HCT116 (cell line): Measurements from ENCODE around the gene MIA3. TPM values are rescaled to one million over a fixed set of nuclear protein-coding genes. Genes with fewer than 3 reads are reported as not detected.

Source experiments
- ATAC-seq: fragments of 200-7000 bp; cut with Tn5 transposase; 2 replicates; pipeline ENCODE4 v1.9.1; 2020; ENCODE audit warnings: mild to moderate bottlenecking, moderate library complexity
- BruUV-seq: library from RNA; stranded (reverse); fragments of 400-500 nt; replicated peaks from 2 replicates; lab custom pipeline; 2021; lab: Mats Ljungman, UMichigan
- CTCF ChIA-PET: fragments of 300-600 bp; sonication (Branson Sonifier 250); formaldehyde crosslinking; loops from one replicate; lab custom pipeline; 2021; ENCODE audit warnings: antibody characterized with exemption; lab: Charles Lee
- POLR2A ChIA-PET: fragments of 300-600, 350-600 bp; sonication (Branson Sonifier 250); formaldehyde crosslinking; loops from one replicate; lab custom pipeline; 2021; ENCODE audit warnings: antibody characterized with exemption; lab: Charles Lee
- RAD21 ChIA-PET, 2 experiments: fragments of 300-600 bp; sonication (Branson Sonifier 250); formaldehyde crosslinking; loops; one replicate each; lab custom pipeline; 2023; ENCODE audit warnings: low total read pairs in 2 of 2; ENCODE audit not compliant: uncharacterized antibody in 2 of 2, unreplicated experiment in 2 of 2, low non-redundant PET in 1 of 2; lab: Charles Lee
- DNase-seq: peaks from one replicate; pipeline ENCODE4 v3.0.0-alpha.2; 2010; ENCODE audit warnings: low read depth, low spot score
- H2AFZ ChIP-seq: fragments of 200-600 bp; shearing (Covaris generic), sonication (generic); 2 replicates; pipeline ENCODE4 v1.6.1; 2017; ENCODE audit warnings: low read depth, mixed run types, mixed read lengths, antibody characterized with exemption, low read length; ENCODE audit not compliant: poor library complexity, severe bottlenecking
- H3K27ac ChIP-seq: 2 replicates; pipeline ENCODE4 v1.5.1; 2012; ENCODE audit warnings: low read depth, low read length
- H3K27me3 ChIP-seq: fragments of 200-600 bp; sonication (generic); 2 replicates; pipeline ENCODE4 v1.6.1; 2016; ENCODE audit warnings: mixed run types, low read length, mixed read lengths; ENCODE audit not compliant: insufficient read depth
- H3K36me3 ChIP-seq, 2 experiments: fragments of 200-500 bp in 1 of 2; fragments of 200-600 bp in 1 of 2; sonication (Bioruptor generic) in 1 of 2; sonication (generic) in 1 of 2; 2 replicates each; pipeline versions ENCODE4 v1.5.1 to v1.6.1; 2014 to 2016; ENCODE audit warnings: low read length in 2 of 2, inconsistent platforms in 1 of 2, mixed read lengths in 1 of 2, mixed run types in 1 of 2; ENCODE audit not compliant: insufficient read depth in 2 of 2, control insufficient read depth in 1 of 2
- H3K4me1 ChIP-seq, 2 experiments: fragments of 200-600 bp in 1 of 2; sonication (generic) in 1 of 2; 2 replicates each; pipeline versions ENCODE4 v1.5.1 to v1.6.1; 2012 to 2017; ENCODE audit warnings: low read length in 2 of 2, inconsistent platforms in 1 of 2, mild to moderate bottlenecking in 1 of 2, mixed read lengths in 1 of 2, mixed run types in 1 of 2, moderate library complexity in 1 of 2; ENCODE audit not compliant: insufficient read depth in 2 of 2, control insufficient read depth in 1 of 2
- H3K4me2 ChIP-seq: fragments of 200-600 bp; sonication (generic); 2 replicates; pipeline ENCODE4 v1.6.1; 2017; ENCODE audit warnings: mixed run types, low read length, mixed read lengths
- H3K4me3 ChIP-seq, 2 experiments: fragments of 200-600 bp in 1 of 2; sonication (generic) in 1 of 2; replicated peaks in 1 of 2; 2 replicates each; pipeline ENCODE4 v1.5.1; 2011 to 2016; ENCODE audit warnings: low read length in 2 of 2, control low read depth in 1 of 2, low read depth in 1 of 2, mild to moderate bottlenecking in 1 of 2, mixed read lengths in 1 of 2, mixed run types in 1 of 2
- H3K79me2 ChIP-seq: fragments of 200-600 bp; sonication (generic); 2 replicates; pipeline ENCODE4 v1.6.1; 2017; ENCODE audit warnings: mild to moderate bottlenecking, mixed run types, low read length, moderate library complexity, mixed read lengths; ENCODE audit not compliant: insufficient read depth
- H3K9ac ChIP-seq: fragments of 200-600 bp; sonication (generic); 2 replicates; pipeline ENCODE4 v1.6.1; 2016; ENCODE audit warnings: low read length, mixed read lengths
- H3K9me2 ChIP-seq: fragments of 200-600 bp; sonication (generic), shearing (Covaris generic); 2 replicates; pipeline ENCODE4 v1.6.1; 2017; ENCODE audit warnings: mixed run types, mild to moderate bottlenecking, moderate library complexity; ENCODE audit not compliant: insufficient read depth
- H3K9me3 ChIP-seq, 2 experiments: fragments of 200-500 bp in 1 of 2; fragments of 200-600 bp in 1 of 2; sonication (Bioruptor generic) in 1 of 2; sonication (generic) in 1 of 2; 2 replicates each; pipeline ENCODE4 v1.6.1; 2014 to 2017; ENCODE audit warnings: low read length in 2 of 2, mixed read lengths in 2 of 2, inconsistent platforms in 1 of 2, low read depth in 1 of 2, mild to moderate bottlenecking in 1 of 2, mixed run types in 1 of 2, moderate library complexity in 1 of 2; ENCODE audit not compliant: control insufficient read depth in 1 of 2, insufficient read depth in 1 of 2
- H4K20me1 ChIP-seq: fragments of 200-600 bp; sonication (generic), shearing (Covaris generic); 2 replicates; pipeline ENCODE4 v1.6.1; 2017; ENCODE audit warnings: mixed run types, mild to moderate bottlenecking, moderate library complexity; ENCODE audit not compliant: insufficient read depth
- EGR1 ChIP-seq: IDR thresholded peaks from 2 replicates; pipeline ENCODE4 v1.6.1; 2012; ENCODE audit warnings: low read depth
- ELF1 ChIP-seq: IDR thresholded peaks from 2 replicates; pipeline ENCODE4 v1.6.1; 2012; ENCODE audit warnings: low read depth, borderline replicate concordance
- EZH2phosphoT487 ChIP-seq: fragments of 200-600 bp; IDR thresholded peaks from 2 replicates; pipeline ENCODE4 v1.6.1; 2018; ENCODE audit warnings: antibody characterized with exemption, borderline replicate concordance
- JUND ChIP-seq: IDR thresholded peaks from 2 replicates; pipeline ENCODE4 v1.6.1; 2012
- SP1 ChIP-seq: IDR thresholded peaks from 2 replicates; pipeline ENCODE4 v1.6.1; 2012; ENCODE audit warnings: low read depth
- TCF7L2 ChIP-seq: IDR thresholded peaks from 2 replicates; pipeline ENCODE4 v1.7.0; 2011; ENCODE audit warnings: borderline replicate concordance, inconsistent platforms; ENCODE audit not compliant: insufficient read depth, insufficient read length; ENCODE audit errors: extremely low read depth
- intact Hi-C: fragments of 100-400 bp; cut with micrococcal nuclease; formaldehyde crosslinking; loops from 2 replicates; pipeline ENCODE4 v1.10.0; 2022
- total RNA-seq: library from RNA; stranded (reverse); gene quantifications from one replicate; pipeline ENCODE4 v1.2.1, GENCODE V29; 2021; ENCODE audit not compliant: unreplicated experiment
- TF ChIP-seq, protein P1 (sequence below): IDR thresholded peaks from 2 replicates; pipeline ENCODE4 v1.6.1; 2012; ENCODE audit warnings: low read depth
- TF ChIP-seq, protein P2 (sequence below): IDR thresholded peaks from 2 replicates; pipeline ENCODE4 v1.6.1; 2012
- TF ChIP-seq, protein P3 (sequence below), 3 experiments: fragments of 200-600 bp in 1 of 3; sonication (generic) in 1 of 3; IDR thresholded peaks in 2 of 3; conservative IDR thresholded peaks in 1 of 3; 2 replicates each; pipeline ENCODE4 v1.5.1; 2012 to 2017; ENCODE audit warnings: low read depth in 2 of 3, low read length in 2 of 3, antibody characterized with exemption in 1 of 3, borderline replicate concordance in 1 of 3, control low read depth in 1 of 3, mild to moderate bottlenecking in 1 of 3, mixed read lengths in 1 of 3, mixed run types in 1 of 3, moderate library complexity in 1 of 3; ENCODE audit not compliant: insufficient read depth in 1 of 3

MIA3 gene
- total RNA-seq, 1 experiment from 2014 or later: 62.7 TPM

DNA sequence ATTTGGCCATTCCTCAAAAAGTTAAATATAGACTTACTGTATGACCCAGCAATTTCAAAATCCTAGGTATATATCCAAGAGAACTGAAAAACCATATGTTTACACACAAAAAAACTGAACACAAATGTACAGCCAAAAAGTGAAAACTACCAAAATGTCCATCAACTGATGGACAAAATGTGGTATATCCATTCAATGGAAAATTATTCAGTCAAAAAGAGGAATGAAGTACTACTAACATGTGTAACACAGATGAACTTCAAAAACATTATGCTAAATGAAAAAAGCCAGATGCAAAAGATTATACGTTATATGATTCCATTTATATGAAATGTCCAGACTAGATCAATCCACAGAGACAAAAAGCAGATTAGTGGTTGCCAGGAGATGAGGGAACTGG, 86.4 kb downstream of the MIA3 start (continued):
- TF ChIP-seq, protein P1, sequence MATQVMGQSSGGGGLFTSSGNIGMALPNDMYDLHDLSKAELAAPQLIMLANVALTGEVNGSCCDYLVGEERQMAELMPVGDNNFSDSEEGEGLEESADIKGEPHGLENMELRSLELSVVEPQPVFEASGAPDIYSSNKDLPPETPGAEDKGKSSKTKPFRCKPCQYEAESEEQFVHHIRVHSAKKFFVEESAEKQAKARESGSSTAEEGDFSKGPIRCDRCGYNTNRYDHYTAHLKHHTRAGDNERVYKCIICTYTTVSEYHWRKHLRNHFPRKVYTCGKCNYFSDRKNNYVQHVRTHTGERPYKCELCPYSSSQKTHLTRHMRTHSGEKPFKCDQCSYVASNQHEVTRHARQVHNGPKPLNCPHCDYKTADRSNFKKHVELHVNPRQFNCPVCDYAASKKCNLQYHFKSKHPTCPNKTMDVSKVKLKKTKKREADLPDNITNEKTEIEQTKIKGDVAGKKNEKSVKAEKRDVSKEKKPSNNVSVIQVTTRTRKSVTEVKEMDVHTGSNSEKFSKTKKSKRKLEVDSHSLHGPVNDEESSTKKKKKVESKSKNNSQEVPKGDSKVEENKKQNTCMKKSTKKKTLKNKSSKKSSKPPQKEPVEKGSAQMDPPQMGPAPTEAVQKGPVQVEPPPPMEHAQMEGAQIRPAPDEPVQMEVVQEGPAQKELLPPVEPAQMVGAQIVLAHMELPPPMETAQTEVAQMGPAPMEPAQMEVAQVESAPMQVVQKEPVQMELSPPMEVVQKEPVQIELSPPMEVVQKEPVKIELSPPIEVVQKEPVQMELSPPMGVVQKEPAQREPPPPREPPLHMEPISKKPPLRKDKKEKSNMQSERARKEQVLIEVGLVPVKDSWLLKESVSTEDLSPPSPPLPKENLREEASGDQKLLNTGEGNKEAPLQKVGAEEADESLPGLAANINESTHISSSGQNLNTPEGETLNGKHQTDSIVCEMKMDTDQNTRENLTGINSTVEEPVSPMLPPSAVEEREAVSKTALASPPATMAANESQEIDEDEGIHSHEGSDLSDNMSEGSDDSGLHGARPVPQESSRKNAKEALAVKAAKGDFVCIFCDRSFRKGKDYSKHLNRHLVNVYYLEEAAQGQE: no peak
- TF ChIP-seq ELF1: no peak
- no peak for TF ChIP-seq EGR1
- TF ChIP-seq SP1: no peak
- no peak for TF ChIP-seq EZH2phosphoT487
- no peak for TF ChIP-seq TCF7L2
- no peak for TF ChIP-seq JUND
- TF ChIP-seq, protein P2, sequence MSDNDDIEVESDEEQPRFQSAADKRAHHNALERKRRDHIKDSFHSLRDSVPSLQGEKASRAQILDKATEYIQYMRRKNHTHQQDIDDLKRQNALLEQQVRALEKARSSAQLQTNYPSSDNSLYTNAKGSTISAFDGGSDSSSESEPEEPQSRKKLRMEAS: no peak

DNA sequence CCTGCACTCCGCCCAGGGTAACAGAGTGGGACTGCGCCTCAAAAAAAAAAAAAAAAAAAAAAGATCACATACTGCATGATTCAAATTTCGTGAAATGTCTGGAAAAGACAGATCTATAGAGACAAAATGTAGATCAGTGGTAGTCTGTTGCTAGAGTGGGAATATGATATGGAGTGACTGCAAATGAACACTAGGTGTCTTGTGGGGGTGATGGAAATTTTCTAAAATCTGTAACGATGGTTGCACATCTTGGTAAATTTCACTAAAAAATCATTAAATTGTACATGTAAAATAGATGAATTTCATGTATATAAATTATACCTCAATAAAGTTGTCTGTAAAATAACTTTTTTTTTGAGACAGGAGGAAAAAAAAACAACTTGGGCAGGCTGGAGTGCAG, 88.9 kb downstream of the MIA3 start:
- RAD21 ChIA-PET: no interaction called here
- no peak overlapping the region for H2AFZ ChIP-seq
- DNase-seq (no peak), ATAC-seq (no peak)
- no peak overlapping the region for H3K9ac ChIP-seq
- no peak overlapping the region for H3K4me2 ChIP-seq
- no peak overlapping the region for H3K27ac ChIP-seq
- CTCF ChIA-PET: no interaction called here
- no peak overlapping the region for H3K4me3 ChIP-seq
- POLR2A ChIA-PET: no interaction called here
- intact Hi-C loops: no loop called here
- no TSS peak for BruUV-seq
- H3K36me3 ChIP-seq: peaks cover 6 to 10% of the 10 kb centered on the region in 2 experiments; a peak in 3 of 4 replicates
- no peaks in the 10 kb centered on the region for H3K9me3 ChIP-seq
- no peaks in the 10 kb centered on the region for H4K20me1 ChIP-seq
- peaks cover 0 to 8% of the 10 kb centered on the region in 2 experiments; a peak in 2 of 4 replicates for H3K4me1 ChIP-seq
- TF ChIP-seq, protein P3, sequence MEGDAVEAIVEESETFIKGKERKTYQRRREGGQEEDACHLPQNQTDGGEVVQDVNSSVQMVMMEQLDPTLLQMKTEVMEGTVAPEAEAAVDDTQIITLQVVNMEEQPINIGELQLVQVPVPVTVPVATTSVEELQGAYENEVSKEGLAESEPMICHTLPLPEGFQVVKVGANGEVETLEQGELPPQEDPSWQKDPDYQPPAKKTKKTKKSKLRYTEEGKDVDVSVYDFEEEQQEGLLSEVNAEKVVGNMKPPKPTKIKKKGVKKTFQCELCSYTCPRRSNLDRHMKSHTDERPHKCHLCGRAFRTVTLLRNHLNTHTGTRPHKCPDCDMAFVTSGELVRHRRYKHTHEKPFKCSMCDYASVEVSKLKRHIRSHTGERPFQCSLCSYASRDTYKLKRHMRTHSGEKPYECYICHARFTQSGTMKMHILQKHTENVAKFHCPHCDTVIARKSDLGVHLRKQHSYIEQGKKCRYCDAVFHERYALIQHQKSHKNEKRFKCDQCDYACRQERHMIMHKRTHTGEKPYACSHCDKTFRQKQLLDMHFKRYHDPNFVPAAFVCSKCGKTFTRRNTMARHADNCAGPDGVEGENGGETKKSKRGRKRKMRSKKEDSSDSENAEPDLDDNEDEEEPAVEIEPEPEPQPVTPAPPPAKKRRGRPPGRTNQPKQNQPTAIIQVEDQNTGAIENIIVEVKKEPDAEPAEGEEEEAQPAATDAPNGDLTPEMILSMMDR (IDR thresholded peaks at IDR 0.05 in 2 of 3, conservative IDR thresholded peaks at IDR 0.05 in 1 of 3; ENCODE audit: borderline replicate concordance in 1 of 3, insufficient read depth in 1 of 3, low read depth in 2 of 3, low read length in 2 of 3): peak in 2 of 3 experiments; percentile 19 to 40; a peak in 3 of 6 replicates
- no peak for TF ChIP-seq JUND
- no peaks in the 10 kb centered on the region for H3K9me2 ChIP-seq
- no peaks in the 10 kb centered on the region for H3K27me3 ChIP-seq
- peaks cover 81% of the 10 kb centered on the region for H3K79me2 ChIP-seq
